ENCODE data around the gene UXS1.

- TF ChIP-seq POLR2A (IDR thresholded peaks at IDR 0.05) = no peak
- TF ChIP-seq CTCF (IDR thresholded peaks at IDR 0.05) = no peak
These were observed 64.5 kb downstream of the UXS1 start for GRCh38 chr2:106129592-106129991.

Data from sigmoid colon (tissue), 3 donors.